Upper lobe of left lung (tissue), 6 donors: ENCODE measurements around the gene HCRT. TPM values are rescaled to one million over a fixed set of nuclear protein-coding genes. Genes with fewer than 3 reads are reported as not detected.

Source experiments
- ATAC-seq, 2 donors: fragments of 200-7000 bp; cut with Tn5 transposase; one replicate each; pipeline ENCODE4 v1.9.1; 2022; ENCODE audit warnings: mild to moderate bottlenecking in 2 of 2, moderate library complexity in 2 of 2; ENCODE audit not compliant: low FRiP score in 2 of 2
- DNase-seq, 2 donors: peaks; one replicate each; pipeline ENCODE4 v3.0.0-alpha.2; 2019 to 2020
- H3K27ac ChIP-seq, 4 donors: fragments of 200-600 bp; sonication (generic); one replicate each; pipeline ENCODE4 v1.5.1; 2016 to 2019
- H3K27me3 ChIP-seq, 4 donors: fragments of 200-600 bp; sonication (generic); one replicate each; pipeline ENCODE4 v1.5.1; 2017 to 2019
- H3K36me3 ChIP-seq, 4 donors: fragments of 200-600 bp; sonication (generic); one replicate each; pipeline ENCODE4 v1.5.1; 2016 to 2019
- H3K4me1 ChIP-seq, 4 donors: fragments of 200-600 bp; sonication (generic); one replicate each; pipeline ENCODE4 v1.5.1; 2018 to 2019
- H3K4me3 ChIP-seq, 4 donors: fragments of 200-600 bp; sonication (generic); one replicate each; pipeline ENCODE4 v1.5.1; 2017 to 2019; ENCODE audit warnings: mild to moderate bottlenecking in 2 of 4, moderate library complexity in 1 of 4
- H3K9me3 ChIP-seq, 4 donors: fragments of 200-600 bp; sonication (generic); one replicate each; pipeline ENCODE4 v1.5.1; 2018 to 2019
- CTCF ChIP-seq, 6 experiments: fragments of 450-650 bp in 4 of 6; fragments of 200-600 bp in 2 of 6; sonication (generic) in 2 of 6; IDR thresholded peaks; one replicate each; pipeline ENCODE4 v1.5.1; 2016 to 2019; ENCODE audit warnings: antibody characterized with exemption in 6 of 6
- EP300 ChIP-seq, 4 donors: sonication (generic); formaldehyde crosslinking; IDR thresholded peaks; one replicate each; pipeline ENCODE4 v1.5.1; 2017; ENCODE audit warnings: antibody characterized with exemption in 4 of 4, control low read depth in 2 of 4
- POLR2A ChIP-seq, 4 donors: fragments of 450-650 bp; IDR thresholded peaks; one replicate each; pipeline ENCODE4 v1.5.1; 2016 to 2017; ENCODE audit warnings: antibody characterized with exemption in 4 of 4, mild to moderate bottlenecking in 2 of 4
- POLR2AphosphoS5 ChIP-seq, 2 donors: sonication (generic); formaldehyde crosslinking; IDR thresholded peaks; one replicate each; pipeline ENCODE4 v1.5.1; 2017; ENCODE audit warnings: antibody characterized with exemption in 2 of 2
- WGBS, 2 donors: methylation state at CpG; one replicate each; pipeline ENCODE4 v1.1.5; 2017 to 2018; 5-methylcytosine and 5-hydroxymethylcytosine counted together
- total RNA-seq, 6 donors: library from RNA; depleted of rRNA in 4 of 6; stranded (reverse); fragments of >200 nt in 4 of 6; gene quantifications; one replicate each; pipeline versions ENCODE4 v1.1.0 to v1.2.1, GENCODE V29; 2016 to 2021
- donor health status: DM: no; HTN: no; CAD: no; lungs with moderate emphysema.
- donor health status: DM: no; HTN: yes; CAD: no; lungs with severe emphysema.

Gene HCRT
- total RNA-seq, 6 donors from 2014 or later, result not detected

GRCh38 chr17:42174126-42174783, 11.0 kb downstream of the HCRT start:
- 77 to 78% methylated on average over 10 to 12 of the region's 14 CpGs for WGBS, 2 donors
- H3K27me3 ChIP-seq, result no peaks in the 10 kb centered on the region
- ATAC-seq (no peak), DNase-seq (no peak)
- H3K4me1 ChIP-seq, result peaks cover 0 to 8% (median 1%) of the 10 kb centered on the region in 4 donors
- H3K9me3 ChIP-seq, result no peaks in the 10 kb centered on the region
- no peak overlapping the region for H3K4me3 ChIP-seq
- no peak for TF ChIP-seq POLR2A (IDR thresholded peaks at IDR 0.05)
- TF ChIP-seq POLR2AphosphoS5 (IDR thresholded peaks at IDR 0.05), result no peak
- TF ChIP-seq EP300 (IDR thresholded peaks at IDR 0.05), result no peak
- no peak for TF ChIP-seq CTCF (IDR thresholded peaks at IDR 0.05)
- H3K36me3 ChIP-seq, result no peaks in the 10 kb centered on the region
- no peak overlapping the region for H3K27ac ChIP-seq

GRCh38 chr17:42171831-42172230, 13.4 kb downstream of the HCRT start:
- Histone ChIP-seq H3K27ac (no peak overlapping the region), H3K27me3 (no peaks in the 10 kb centered on the region), H3K9me3 (no peaks in the 10 kb centered on the region), H3K4me1 (no peaks in the 10 kb centered on the region), H3K36me3 (no peaks in the 10 kb centered on the region), H3K4me3 (no peak overlapping the region)
- 64 to 72% methylated on average over 10 to 11 of the region's 11 CpGs for WGBS, 2 donors
- ATAC-seq (peak in 1 of 2 donors; percentile 7), DNase-seq (no peak)
- TF ChIP-seq EP300 (IDR thresholded peaks at IDR 0.05) (no peak), POLR2A (IDR thresholded peaks at IDR 0.05) (no peak), POLR2AphosphoS5 (IDR thresholded peaks at IDR 0.05) (no peak), CTCF (IDR thresholded peaks at IDR 0.05) (no peak)

GRCh38 chr17:42169351-42169750, 15.9 kb downstream of the HCRT start:
- WGBS, 2 donors, result 89 to 92% methylated on average over 24 to 29 of the region's 29 CpGs
- TF ChIP-seq CTCF (IDR thresholded peaks at IDR 0.05), result no peak
- no peak for TF ChIP-seq POLR2A (IDR thresholded peaks at IDR 0.05)
- no peak for TF ChIP-seq POLR2AphosphoS5 (IDR thresholded peaks at IDR 0.05)
- no peak for TF ChIP-seq EP300 (IDR thresholded peaks at IDR 0.05)
- Histone ChIP-seq H3K9me3 (no peaks in the 10 kb centered on the region), H3K27me3 (no peaks in the 10 kb centered on the region), H3K4me3 (no peak overlapping the region), H3K36me3 (no peaks in the 10 kb centered on the region), H3K27ac (no peak overlapping the region), H3K4me1 (no peaks in the 10 kb centered on the region)
- no peak for ATAC-seq
- peak in 1 of 2 donors; percentile 81 for DNase-seq

- DNase-seq, result no peak
- TF ChIP-seq POLR2A (IDR thresholded peaks at IDR 0.05) (no peak), CTCF (IDR thresholded peaks at IDR 0.05) (no peak), POLR2AphosphoS5 (IDR thresholded peaks at IDR 0.05) (no peak), EP300 (IDR thresholded peaks at IDR 0.05) (no peak)
- H3K9me3 ChIP-seq, result no peaks in the 10 kb centered on the region
- no peaks in the 10 kb centered on the region for H3K4me1 ChIP-seq
- no peak overlapping the region for H3K27ac ChIP-seq
- no peak overlapping the region for H3K4me3 ChIP-seq
- no peak for ATAC-seq
- H3K36me3 ChIP-seq, result no peaks in the 10 kb centered on the region
- WGBS, 2 donors, result 84 to 85% methylated on average over 8 of the region's 8 CpGs
- no peaks in the 10 kb centered on the region for H3K27me3 ChIP-seq
Observed at GRCh38 chr17:42167807-42168206, 17.4 kb downstream of the HCRT start.

GRCh38 chr17:42166196-42166763, 19.0 kb downstream of the HCRT start:
- Histone ChIP-seq H3K9me3 (no peaks in the 10 kb centered on the region), H3K36me3 (no peaks in the 10 kb centered on the region), H3K27ac (no peak overlapping the region), H3K27me3 (no peaks in the 10 kb centered on the region), H3K4me1 (no peaks in the 10 kb centered on the region), H3K4me3 (no peak overlapping the region)
- DNase-seq, result peak in 1 of 2 donors; percentile 69
- WGBS, 2 donors, result 88 to 100% methylated on average over 4 to 18 of the region's 19 CpGs
- ATAC-seq, result no peak
- TF ChIP-seq CTCF (IDR thresholded peaks at IDR 0.05) (no peak), EP300 (IDR thresholded peaks at IDR 0.05) (no peak), POLR2AphosphoS5 (IDR thresholded peaks at IDR 0.05) (no peak), POLR2A (IDR thresholded peaks at IDR 0.05) (no peak)
